Colonic mucosa (tissue), 4 donors: ENCODE measurements around the gene G2E3. TPM values are rescaled to one million over a fixed set of nuclear protein-coding genes. Genes with fewer than 3 reads are reported as not detected.
A peak's percentile ranks its signal among the peaks of the same experiment; 100 is the strongest.

Experiments used
- DNase-seq: peaks from one replicate; pipeline ENCODE4 v3.0.0-alpha.2; 2020
- H3K27ac ChIP-seq: fragments of 200-600 bp; one replicate; pipeline ENCODE4 v1.8.0; 2021
- H3K27me3 ChIP-seq: fragments of 200-600 bp; one replicate; pipeline ENCODE4 v1.8.0; 2021
- H3K36me3 ChIP-seq: fragments of 200-600 bp; one replicate; pipeline ENCODE4 v1.8.0; 2021
- H3K4me1 ChIP-seq: fragments of 200-600 bp; one replicate; pipeline ENCODE4 v1.8.0; 2021; ENCODE audit warnings: mild to moderate bottlenecking
- H3K4me3 ChIP-seq: fragments of 200-600 bp; one replicate; pipeline ENCODE4 v1.8.0; 2021
- H3K9ac ChIP-seq, 2 donors: one replicate each; pipeline ENCODE4 v1.7.0; 2013; ENCODE audit warnings: control low read depth in 2 of 2, low read depth in 2 of 2, low read length in 2 of 2
- H3K9me3 ChIP-seq: fragments of 200-600 bp; one replicate; pipeline ENCODE4 v1.8.0; 2021
- intact Hi-C: fragments of 100-400 bp; cut with DNase I; formaldehyde crosslinking; loops from one replicate; pipeline ENCODE4 v1.14.1; 2022
- total RNA-seq, 2 donors: library from RNA; stranded (reverse); fragmentation: NEBNext Ultra II Directional in 1 of 2; extraction: Animal tissue kit (Norgen Biotek cat#: 25700) in 1 of 2; gene quantifications; one replicate each; pipeline ENCODE4 v1.2.1, GENCODE V29; 2021
- TF ChIP-seq, protein P1 (sequence below): fragments of 200-600 bp; IDR thresholded peaks from one replicate; pipeline ENCODE4 v1.8.0; 2022; ENCODE audit warnings: antibody characterized with exemption, mild to moderate bottlenecking
- donor health status: healthy.
- donor health status: DM: no; HTN: no; CAD: no.
- donor health status: DM: no; HTN: no; CAD: no.

The G2E3 gene
- total RNA-seq, 2 donors from 2014 or later: 20.8 to 25.4 TPM

DNA sequence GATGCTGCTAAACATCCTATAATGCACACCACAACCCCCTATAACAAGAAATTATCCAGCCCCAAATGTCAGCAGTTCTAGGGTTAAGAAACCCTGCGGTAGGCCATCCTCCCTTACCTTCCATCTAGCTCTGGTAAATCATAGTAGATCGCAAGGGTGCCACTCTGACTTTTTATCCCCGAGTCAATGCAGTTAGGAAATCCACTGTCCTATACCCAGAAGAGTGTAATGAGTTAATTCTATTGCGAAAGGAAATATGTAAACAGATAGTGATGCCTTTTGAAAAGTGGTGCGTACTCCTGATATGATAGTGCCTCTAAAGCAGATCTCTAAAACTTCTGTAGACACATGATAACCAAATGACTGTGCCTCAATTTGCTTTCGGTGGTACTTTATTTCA lies 93.0 kb downstream of the G2E3 start:
- Histone ChIP-seq H3K9ac (no peak overlapping the region), H3K9me3 (no peaks in the 10 kb centered on the region), H3K4me3 (no peak overlapping the region), H3K36me3 (no peaks in the 10 kb centered on the region), H3K27ac (no peak overlapping the region), H3K4me1 (no peaks in the 10 kb centered on the region), H3K27me3 (no peaks in the 10 kb centered on the region)
- DNase-seq: no peak
- TF ChIP-seq, protein P1, sequence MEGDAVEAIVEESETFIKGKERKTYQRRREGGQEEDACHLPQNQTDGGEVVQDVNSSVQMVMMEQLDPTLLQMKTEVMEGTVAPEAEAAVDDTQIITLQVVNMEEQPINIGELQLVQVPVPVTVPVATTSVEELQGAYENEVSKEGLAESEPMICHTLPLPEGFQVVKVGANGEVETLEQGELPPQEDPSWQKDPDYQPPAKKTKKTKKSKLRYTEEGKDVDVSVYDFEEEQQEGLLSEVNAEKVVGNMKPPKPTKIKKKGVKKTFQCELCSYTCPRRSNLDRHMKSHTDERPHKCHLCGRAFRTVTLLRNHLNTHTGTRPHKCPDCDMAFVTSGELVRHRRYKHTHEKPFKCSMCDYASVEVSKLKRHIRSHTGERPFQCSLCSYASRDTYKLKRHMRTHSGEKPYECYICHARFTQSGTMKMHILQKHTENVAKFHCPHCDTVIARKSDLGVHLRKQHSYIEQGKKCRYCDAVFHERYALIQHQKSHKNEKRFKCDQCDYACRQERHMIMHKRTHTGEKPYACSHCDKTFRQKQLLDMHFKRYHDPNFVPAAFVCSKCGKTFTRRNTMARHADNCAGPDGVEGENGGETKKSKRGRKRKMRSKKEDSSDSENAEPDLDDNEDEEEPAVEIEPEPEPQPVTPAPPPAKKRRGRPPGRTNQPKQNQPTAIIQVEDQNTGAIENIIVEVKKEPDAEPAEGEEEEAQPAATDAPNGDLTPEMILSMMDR: no peak
- intact Hi-C loops: no loop called here

DNA sequence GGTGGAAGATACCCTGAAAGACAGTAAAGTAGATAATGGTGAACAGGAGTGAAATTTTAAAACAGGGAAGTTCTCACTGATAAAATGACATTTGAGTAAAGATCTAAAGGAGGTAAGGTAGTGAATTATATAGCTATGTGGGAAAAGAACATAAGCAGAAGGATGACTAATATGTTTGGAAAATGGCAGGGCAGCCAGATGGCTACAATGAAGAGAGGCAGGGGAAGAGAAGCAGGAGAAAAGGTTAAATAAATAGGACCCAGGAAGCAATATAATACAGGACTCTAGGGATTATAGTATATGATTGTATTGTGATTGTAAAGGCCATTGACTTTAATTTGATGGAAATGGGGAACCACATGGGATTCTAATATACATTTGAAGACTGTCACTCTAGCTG lies 96.2 kb downstream of the G2E3 start:
- no peaks in the 10 kb centered on the region for H3K4me1 ChIP-seq
- H3K9ac ChIP-seq: no peak overlapping the region
- H3K9me3 ChIP-seq: no peaks in the 10 kb centered on the region
- H3K36me3 ChIP-seq: no peaks in the 10 kb centered on the region
- intact Hi-C loops: loop anchor here (5.0 kb wide), 1 partner anchor 252 kb away; no protein-coding TSS in a partner anchor
- no peak overlapping the region for H3K27ac ChIP-seq
- H3K27me3 ChIP-seq: no peaks in the 10 kb centered on the region
- DNase-seq: no peak
- H3K4me3 ChIP-seq: no peak overlapping the region
- TF ChIP-seq, protein P1: no peak

DNA sequence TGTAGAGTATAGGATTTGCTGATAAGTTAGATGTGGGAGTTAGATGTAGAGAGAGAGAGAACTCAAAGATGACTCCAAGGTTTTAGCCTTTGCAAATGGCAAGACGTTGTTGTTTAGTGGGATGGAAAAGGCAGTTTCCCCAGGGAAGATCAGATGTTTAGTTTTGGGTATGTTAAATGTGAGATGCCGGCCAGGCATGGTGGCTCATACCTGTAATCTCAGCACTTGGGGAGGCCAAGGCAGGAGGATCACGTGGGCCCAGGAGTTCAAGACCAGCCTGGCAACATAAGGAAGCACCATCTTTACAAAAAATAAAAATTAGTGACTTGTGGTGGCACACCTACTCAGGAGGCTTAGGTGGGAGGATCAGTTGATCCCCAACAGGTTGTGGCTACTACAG lies 96.7 kb downstream of the G2E3 start:
- H3K4me3 ChIP-seq: no peak overlapping the region
- no peaks in the 10 kb centered on the region for H3K4me1 ChIP-seq
- no peaks in the 10 kb centered on the region for H3K36me3 ChIP-seq
- H3K27ac ChIP-seq: no peak overlapping the region
- intact Hi-C loops: loop anchor here (5.0 kb wide), 1 partner anchor 252 kb away; no protein-coding TSS in a partner anchor
- no peak overlapping the region for H3K9ac ChIP-seq
- TF ChIP-seq, protein P1: no peak
- no peak for DNase-seq
- H3K27me3 ChIP-seq: no peaks in the 10 kb centered on the region
- H3K9me3 ChIP-seq: no peaks in the 10 kb centered on the region

DNA sequence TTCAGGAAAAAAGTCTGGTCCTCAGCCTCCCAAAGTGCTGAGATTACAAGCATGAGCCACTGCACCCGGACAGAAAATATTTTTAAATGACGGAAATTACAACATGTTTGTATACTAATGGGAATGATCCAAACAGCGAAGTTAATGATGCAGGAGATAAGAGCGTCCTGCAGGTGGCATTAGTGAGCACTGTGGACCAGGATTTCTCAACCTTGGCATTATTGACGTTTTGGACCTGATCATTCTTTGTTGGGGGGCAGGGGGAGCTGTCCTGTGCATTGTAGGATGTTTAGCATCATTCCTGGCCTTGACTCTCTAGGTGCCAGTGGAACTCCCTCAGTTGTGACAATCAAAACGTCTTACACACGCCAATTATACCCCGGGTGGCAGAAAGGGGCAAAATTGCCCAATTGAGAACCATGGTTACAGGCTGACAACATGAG lies 97.3 kb downstream of the G2E3 start:
- intact Hi-C loops: loop anchor here (5.0 kb wide), 1 partner anchor 251 kb away; no protein-coding TSS in a partner anchor
- H3K27me3 ChIP-seq: no peaks in the 10 kb centered on the region
- H3K4me3 ChIP-seq: no peak overlapping the region
- no peaks in the 10 kb centered on the region for H3K4me1 ChIP-seq
- peak; percentile 41 for DNase-seq
- TF ChIP-seq, protein P1: peak; percentile 59
- H3K27ac ChIP-seq: no peak overlapping the region
- H3K9ac ChIP-seq: no peak overlapping the region
- H3K9me3 ChIP-seq: no peaks in the 10 kb centered on the region
- no peaks in the 10 kb centered on the region for H3K36me3 ChIP-seq

DNA sequence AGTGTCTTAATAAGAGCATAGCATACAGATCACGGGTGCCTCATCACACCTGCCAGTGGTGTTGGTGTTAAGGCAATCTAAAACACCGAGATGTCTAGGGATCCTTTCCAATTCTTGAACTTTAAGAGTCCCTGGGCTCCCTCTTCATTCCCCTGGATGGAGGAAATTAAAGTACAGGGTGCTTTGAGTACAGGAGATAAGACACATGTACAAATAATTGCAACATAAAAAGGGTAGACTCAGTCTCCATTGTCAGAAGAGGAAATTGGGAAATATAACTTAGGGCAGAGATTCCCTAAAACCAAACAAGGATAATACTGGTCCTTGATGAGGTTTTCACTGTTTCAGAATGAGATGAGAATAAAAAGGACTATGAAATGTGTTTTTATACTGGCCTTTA lies 98.1 kb downstream of the G2E3 start:
- DNase-seq: no peak
- no peak overlapping the region for H3K9ac ChIP-seq
- H3K27ac ChIP-seq: no peak overlapping the region
- no peaks in the 10 kb centered on the region for H3K4me1 ChIP-seq
- H3K36me3 ChIP-seq: no peaks in the 10 kb centered on the region
- H3K9me3 ChIP-seq: no peaks in the 10 kb centered on the region
- H3K27me3 ChIP-seq: no peaks in the 10 kb centered on the region
- intact Hi-C loops: loop anchor here (5.0 kb wide), 1 partner anchor 250 kb away; no protein-coding TSS in a partner anchor
- no peak overlapping the region for H3K4me3 ChIP-seq
- TF ChIP-seq, protein P1: no peak
